ENCODE data around the gene CISD1.

- TF ChIP-seq, protein P1, sequence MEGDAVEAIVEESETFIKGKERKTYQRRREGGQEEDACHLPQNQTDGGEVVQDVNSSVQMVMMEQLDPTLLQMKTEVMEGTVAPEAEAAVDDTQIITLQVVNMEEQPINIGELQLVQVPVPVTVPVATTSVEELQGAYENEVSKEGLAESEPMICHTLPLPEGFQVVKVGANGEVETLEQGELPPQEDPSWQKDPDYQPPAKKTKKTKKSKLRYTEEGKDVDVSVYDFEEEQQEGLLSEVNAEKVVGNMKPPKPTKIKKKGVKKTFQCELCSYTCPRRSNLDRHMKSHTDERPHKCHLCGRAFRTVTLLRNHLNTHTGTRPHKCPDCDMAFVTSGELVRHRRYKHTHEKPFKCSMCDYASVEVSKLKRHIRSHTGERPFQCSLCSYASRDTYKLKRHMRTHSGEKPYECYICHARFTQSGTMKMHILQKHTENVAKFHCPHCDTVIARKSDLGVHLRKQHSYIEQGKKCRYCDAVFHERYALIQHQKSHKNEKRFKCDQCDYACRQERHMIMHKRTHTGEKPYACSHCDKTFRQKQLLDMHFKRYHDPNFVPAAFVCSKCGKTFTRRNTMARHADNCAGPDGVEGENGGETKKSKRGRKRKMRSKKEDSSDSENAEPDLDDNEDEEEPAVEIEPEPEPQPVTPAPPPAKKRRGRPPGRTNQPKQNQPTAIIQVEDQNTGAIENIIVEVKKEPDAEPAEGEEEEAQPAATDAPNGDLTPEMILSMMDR (IDR thresholded peaks at IDR 0.05 in 8 of 11, conservative IDR thresholded peaks at IDR 0.05 in 3 of 11) = peak in 9 of 11 experiments; percentile 8 to 64 (median 38)
- TF ChIP-seq POLR2AphosphoS5 (IDR thresholded peaks at IDR 0.05) = peak; percentile 98 to 99 (median 99)
- peak; percentile 89 to 96 (median 94) for TF ChIP-seq POLR2A (IDR thresholded peaks at IDR 0.05)
These were observed 65.9 kb downstream of the CISD1 start, which contains the start of gene UBE2D1 for GRCh38 chr10:58334817-58335305.

Measured in spleen (tissue), 7 donors.